Astrocyte (in vitro differentiated cells and primary cell): Measurements from ENCODE around the gene CDHR5. TPM values are rescaled to one million over a fixed set of nuclear protein-coding genes. Genes with fewer than 3 reads are reported as not detected.

Source experiments
- DNase-seq: peaks from one replicate; pipeline ENCODE4 v3.0.0-alpha.2; 2010; ENCODE audit warnings: low read depth
- FAIRE-seq: peaks from 2 replicates; lab custom pipeline; 2011; peaks lifted over from hg19 to GRCh38; lab: Jason Lieb, UNC
- H2AFZ ChIP-seq: 2 replicates; pipeline ENCODE4 v1.6.0; 2012; ENCODE audit warnings: low read depth, low read length, inconsistent platforms
- H3K27ac ChIP-seq: 2 replicates; pipeline ENCODE4 v1.5.1; 2011; ENCODE audit warnings: low read depth, low read length, inconsistent platforms
- H3K27me3 ChIP-seq: 2 replicates; pipeline ENCODE4 v1.6.0; 2011; ENCODE audit warnings: low read length, inconsistent platforms; ENCODE audit not compliant: insufficient read depth
- H3K36me3 ChIP-seq: 2 replicates; pipeline ENCODE4 v1.5.1; 2011; ENCODE audit warnings: low read length, inconsistent platforms; ENCODE audit not compliant: insufficient read depth
- H3K4me1 ChIP-seq: 2 replicates; pipeline ENCODE4 v1.5.1; 2011; ENCODE audit warnings: low read length, inconsistent platforms; ENCODE audit not compliant: insufficient read depth
- H3K4me2 ChIP-seq: 2 replicates; pipeline ENCODE4 v1.6.0; 2012; ENCODE audit warnings: low read length, inconsistent platforms
- H3K4me3 ChIP-seq: 2 replicates; pipeline ENCODE4 v1.5.1; 2011; ENCODE audit warnings: low read depth, mild to moderate bottlenecking, low read length, inconsistent platforms; ENCODE audit not compliant: insufficient read depth
- H3K79me2 ChIP-seq: 2 replicates; pipeline ENCODE4 v1.6.0; 2012; ENCODE audit warnings: mild to moderate bottlenecking, low read length, inconsistent platforms; ENCODE audit not compliant: insufficient read depth
- H3K9ac ChIP-seq: 2 replicates; pipeline ENCODE4 v1.6.0; 2012; ENCODE audit warnings: mild to moderate bottlenecking, low read length, inconsistent platforms
- H3K9me3 ChIP-seq: 2 replicates; pipeline ENCODE4 v1.5.1; 2012; ENCODE audit warnings: low read depth, mild to moderate bottlenecking, low read length, inconsistent platforms; ENCODE audit not compliant: insufficient read depth
- H4K20me1 ChIP-seq: 2 replicates; pipeline ENCODE4 v1.6.0; 2012; ENCODE audit warnings: low read length, inconsistent platforms; ENCODE audit not compliant: insufficient read depth
- H3K27ac Mint-ChIP-seq: one replicate; pipeline ENCODE4 v1.8.0; 2021; ENCODE audit warnings: mild to moderate bottlenecking, mixed read lengths; ENCODE audit not compliant: unreplicated experiment
- H3K27me3 Mint-ChIP-seq: one replicate; pipeline ENCODE4 v1.8.0; 2021; ENCODE audit warnings: low read depth, mixed read lengths; ENCODE audit not compliant: unreplicated experiment
- H3K36me3 Mint-ChIP-seq: one replicate; pipeline ENCODE4 v1.8.0; 2021; ENCODE audit warnings: low read depth, mixed read lengths; ENCODE audit not compliant: unreplicated experiment
- H3K4me1 Mint-ChIP-seq: one replicate; pipeline ENCODE4 v1.8.0; 2021; ENCODE audit warnings: low read depth, mixed read lengths; ENCODE audit not compliant: unreplicated experiment
- H3K4me3 Mint-ChIP-seq: one replicate; pipeline ENCODE4 v1.8.0; 2021; ENCODE audit warnings: mild to moderate bottlenecking, moderate library complexity, mixed read lengths; ENCODE audit not compliant: unreplicated experiment
- H3K9me3 Mint-ChIP-seq: one replicate; pipeline ENCODE4 v1.8.0; 2021; ENCODE audit warnings: mild to moderate bottlenecking, mixed read lengths; ENCODE audit not compliant: unreplicated experiment
- EZH2 ChIP-seq: IDR thresholded peaks from 2 replicates; pipeline ENCODE4 v1.6.1; 2012; ENCODE audit warnings: mild to moderate bottlenecking, low read length, inconsistent platforms; ENCODE audit not compliant: insufficient read depth
- total RNA-seq: library from RNA; stranded (reverse); gene quantifications from 2 replicates; pipeline ENCODE4 v1.2.1, GENCODE V29; 2021
- TF ChIP-seq, protein P1 (sequence below): IDR thresholded peaks from 2 replicates; pipeline ENCODE4 v1.5.1; 2011; ENCODE audit warnings: low read depth, mild to moderate bottlenecking, inconsistent platforms, low read length, moderate library complexity; ENCODE audit not compliant: insufficient read depth

Gene CDHR5
- total RNA-seq, 1 donor from 2014 or later, result not detected

GRCh38 chr11:613369-613968 lies 11.3 kb downstream of the CDHR5 start:
- Mint-ChIP-seq H3K9me3 (no peaks in the 10 kb centered on the region), H3K4me1 (peaks cover 5% of the 10 kb centered on the region), H3K27me3 (no peaks in the 10 kb centered on the region), H3K27ac (no peak overlapping the region), H3K4me3 (no peak overlapping the region), H3K36me3 (peaks cover 12% of the 10 kb centered on the region)
- Histone ChIP-seq H3K27ac (no peak overlapping the region), H3K9me3 (no peaks in the 10 kb centered on the region), H3K27me3 (no peaks in the 10 kb centered on the region), H4K20me1 (peaks cover 58% of the 10 kb centered on the region), H2AFZ (no peak overlapping the region), H3K4me3 (no peak overlapping the region), H3K79me2 (peaks cover 5% of the 10 kb centered on the region), H3K4me2 (no peak overlapping the region), H3K36me3 (peaks cover 6% of the 10 kb centered on the region), H3K4me1 (peaks cover 11% of the 10 kb centered on the region), H3K9ac (no peak overlapping the region)
- no peak for TF ChIP-seq EZH2
- TF ChIP-seq, protein P1, sequence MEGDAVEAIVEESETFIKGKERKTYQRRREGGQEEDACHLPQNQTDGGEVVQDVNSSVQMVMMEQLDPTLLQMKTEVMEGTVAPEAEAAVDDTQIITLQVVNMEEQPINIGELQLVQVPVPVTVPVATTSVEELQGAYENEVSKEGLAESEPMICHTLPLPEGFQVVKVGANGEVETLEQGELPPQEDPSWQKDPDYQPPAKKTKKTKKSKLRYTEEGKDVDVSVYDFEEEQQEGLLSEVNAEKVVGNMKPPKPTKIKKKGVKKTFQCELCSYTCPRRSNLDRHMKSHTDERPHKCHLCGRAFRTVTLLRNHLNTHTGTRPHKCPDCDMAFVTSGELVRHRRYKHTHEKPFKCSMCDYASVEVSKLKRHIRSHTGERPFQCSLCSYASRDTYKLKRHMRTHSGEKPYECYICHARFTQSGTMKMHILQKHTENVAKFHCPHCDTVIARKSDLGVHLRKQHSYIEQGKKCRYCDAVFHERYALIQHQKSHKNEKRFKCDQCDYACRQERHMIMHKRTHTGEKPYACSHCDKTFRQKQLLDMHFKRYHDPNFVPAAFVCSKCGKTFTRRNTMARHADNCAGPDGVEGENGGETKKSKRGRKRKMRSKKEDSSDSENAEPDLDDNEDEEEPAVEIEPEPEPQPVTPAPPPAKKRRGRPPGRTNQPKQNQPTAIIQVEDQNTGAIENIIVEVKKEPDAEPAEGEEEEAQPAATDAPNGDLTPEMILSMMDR, result no peak
- DNase-seq (no peak), FAIRE-seq (no peak)

DNA sequence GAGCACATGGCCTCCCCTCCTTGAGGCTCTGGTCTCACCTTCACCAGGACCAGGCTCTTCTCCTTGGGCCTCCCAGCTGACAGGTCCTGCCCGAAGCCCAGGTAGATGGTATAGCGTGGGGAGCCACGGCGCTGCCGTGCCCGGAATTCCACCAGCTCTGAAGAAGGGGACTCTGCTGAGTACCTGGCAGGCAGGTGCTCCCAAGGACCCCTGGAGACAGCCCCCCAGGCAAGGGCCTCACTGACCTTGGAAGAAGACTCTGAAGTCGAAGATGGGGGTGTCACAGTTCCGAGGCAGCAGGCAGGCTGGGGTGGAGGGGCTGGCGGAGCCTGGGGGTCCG lies 11.8 kb downstream of the CDHR5 start:
- Histone ChIP-seq H3K9me3 (no peaks in the 10 kb centered on the region), H3K4me3 (no peak overlapping the region), H3K36me3 (peaks cover 6% of the 10 kb centered on the region), H3K4me1 (peaks cover 11% of the 10 kb centered on the region), H3K27me3 (no peaks in the 10 kb centered on the region), H3K27ac (no peak overlapping the region), H2AFZ (no peak overlapping the region), H4K20me1 (peaks cover 63% of the 10 kb centered on the region), H3K9ac (no peak overlapping the region), H3K79me2 (peaks cover 9% of the 10 kb centered on the region), H3K4me2 (no peak overlapping the region)
- no peaks in the 10 kb centered on the region for H3K27me3 Mint-ChIP-seq
- peak overlapping the region; percentile 47 for H3K27ac Mint-ChIP-seq
- H3K9me3 Mint-ChIP-seq, result no peaks in the 10 kb centered on the region
- peaks cover 14% of the 10 kb centered on the region for H3K36me3 Mint-ChIP-seq
- DNase-seq, result no peak
- H3K4me3 Mint-ChIP-seq, result no peak overlapping the region
- peaks cover 5% of the 10 kb centered on the region for H3K4me1 Mint-ChIP-seq
- no peak for FAIRE-seq
- TF ChIP-seq, protein P1, result no peak
- no peak for TF ChIP-seq EZH2

GRCh38 chr11:612201-612960 lies 12.4 kb downstream of the CDHR5 start:
- Mint-ChIP-seq H3K4me1 (peaks cover 5% of the 10 kb centered on the region), H3K36me3 (peaks cover 16% of the 10 kb centered on the region), H3K9me3 (no peaks in the 10 kb centered on the region), H3K27ac (peak overlapping the region; percentile 75), H3K27me3 (no peaks in the 10 kb centered on the region), H3K4me3 (peak overlapping the region; percentile 71)
- DNase-seq (no peak), FAIRE-seq (no peak)
- no peak overlapping the region for H3K9ac ChIP-seq
- peaks cover 64% of the 10 kb centered on the region for H4K20me1 ChIP-seq
- H3K4me1 ChIP-seq, result peaks cover 11% of the 10 kb centered on the region
- no peak overlapping the region for H3K27ac ChIP-seq
- no peak overlapping the region for H2AFZ ChIP-seq
- H3K79me2 ChIP-seq, result peaks cover 13% of the 10 kb centered on the region
- no peak overlapping the region for H3K4me3 ChIP-seq
- H3K9me3 ChIP-seq, result no peaks in the 10 kb centered on the region
- no peak overlapping the region for H3K4me2 ChIP-seq
- H3K27me3 ChIP-seq, result no peaks in the 10 kb centered on the region
- peaks cover 6% of the 10 kb centered on the region for H3K36me3 ChIP-seq
- TF ChIP-seq, protein P1, result no peak
- TF ChIP-seq EZH2, result no peak
